Activated T-helper 1 cell treated with anti-CD3 and anti-CD28 coated beads, Interleukin-2, amount 50 U/mL, for 16 hours (primary cell): Measurements from ENCODE around the gene KDM2B.
A peak's percentile ranks its signal among the peaks of the same experiment; 100 is the strongest.

ENCODE experiments used
- DNase-seq, 2 donors: peaks; one replicate each; pipeline ENCODE4 v3.0.0-alpha.2; 2020; ENCODE audit warnings: low read depth in 1 of 2, low spot score in 1 of 2

Gene KDM2B

GRCh38 chr12:121580959-121581685, at the start of gene KDM2B:
Gene KDM2B (minus strand): TSS chr12:121581023. CDS start chr12:121580911, 112 bp downstream.
- no peak for DNase-seq

DNA sequence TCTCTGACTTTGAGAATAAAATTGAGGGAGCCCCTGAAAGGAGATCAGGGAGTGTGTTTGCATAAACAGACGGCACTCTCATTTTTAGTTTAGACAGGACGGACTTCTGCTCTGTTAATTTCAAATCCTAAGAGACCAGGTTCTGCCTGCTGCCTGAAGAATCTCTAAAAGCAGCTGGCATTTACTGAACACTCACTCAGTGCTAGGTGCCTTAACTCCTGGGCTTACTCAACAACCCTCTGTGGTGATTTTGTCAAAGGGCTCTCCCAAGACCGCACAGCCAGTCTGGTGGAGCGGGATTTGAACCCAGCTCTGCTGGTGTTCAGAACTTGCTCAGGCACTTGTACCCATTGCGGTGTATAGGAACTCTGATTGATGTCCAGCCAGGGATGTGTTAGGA, 47.7 kb upstream of the KDM2B start:
- no peak for DNase-seq

GRCh38 chr12:121628037-121628436, 47.2 kb upstream of the KDM2B start:
- DNase-seq: no peak

- DNase-seq: peak; percentile 53 to 78
Measured at GRCh38 chr12:121626853-121627640, 46.2 kb upstream of the KDM2B start.

DNA sequence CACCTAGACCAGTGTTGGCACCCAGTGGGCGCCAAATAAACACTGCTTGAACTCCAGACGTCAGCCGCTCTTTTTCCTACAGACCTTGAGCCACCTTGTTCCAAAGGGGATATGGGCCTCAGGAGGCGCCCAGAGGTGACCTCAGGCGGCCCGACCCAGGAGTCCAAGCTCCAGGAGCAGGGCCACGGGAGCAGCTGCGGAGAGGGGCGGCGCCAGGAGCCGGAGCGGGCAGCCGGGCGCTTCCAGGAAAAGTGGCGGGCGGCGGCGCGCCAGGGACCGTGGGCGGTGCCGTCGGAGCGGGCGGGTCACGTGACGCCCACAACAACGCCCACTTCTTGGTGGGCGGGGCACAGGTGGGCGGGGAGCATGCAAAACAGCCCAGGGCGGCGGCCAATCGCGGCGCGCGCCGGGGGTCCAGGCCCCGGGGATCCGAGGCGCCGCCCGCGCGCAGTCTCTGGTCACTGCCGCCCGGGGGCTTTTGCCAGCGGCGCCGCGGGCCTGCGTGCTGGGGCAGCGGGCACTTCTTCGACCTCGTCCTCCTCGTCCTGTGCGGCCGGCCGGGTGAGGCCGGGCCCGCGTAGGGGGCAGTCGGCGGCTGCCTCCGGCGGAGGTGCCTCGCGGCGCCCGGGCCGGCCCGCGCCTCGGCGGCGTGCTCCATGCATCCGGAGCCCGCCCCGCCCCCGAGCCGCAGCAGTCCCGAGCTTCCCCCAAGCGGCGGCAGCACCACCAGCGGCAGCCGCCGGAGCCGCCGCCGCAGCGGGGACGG, 45.4 kb upstream of the KDM2B start, which contains the start of gene ORAI1:
Gene ORAI1, plus strand, starts transcription at position 444 of the 766 bp plus-strand sequence.
- peak; percentile 91 to 94 for DNase-seq

DNA sequence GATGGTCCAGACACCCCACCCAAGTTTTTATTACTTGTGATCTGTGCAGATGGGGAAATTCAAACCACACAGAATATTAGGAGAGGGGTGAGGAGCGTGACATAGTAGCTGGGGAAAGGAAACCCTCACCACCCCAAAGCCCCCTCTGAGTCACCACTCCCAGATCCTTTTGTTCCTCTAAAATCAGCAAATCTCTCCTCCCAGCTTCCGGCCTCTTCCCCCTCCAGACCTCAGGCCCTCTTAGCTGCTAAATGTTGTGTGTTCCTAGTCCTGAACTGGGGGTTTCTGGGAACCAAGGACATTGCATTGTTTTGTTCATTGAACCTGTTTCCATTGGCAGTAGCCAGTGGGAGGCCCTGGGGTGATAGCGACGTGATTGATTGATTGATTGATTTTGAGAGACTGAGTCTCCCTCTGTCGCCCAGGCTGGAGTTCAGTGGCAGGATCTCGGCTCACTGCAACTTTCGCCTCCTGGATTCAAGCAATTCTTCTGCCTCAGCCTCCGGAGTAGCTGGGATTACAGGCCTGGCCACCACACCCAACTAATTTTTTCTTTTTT, 39.6 kb upstream of the KDM2B start:
- DNase-seq: no peak

GRCh38 chr12:121618659-121619233, 37.9 kb upstream of the KDM2B start:
- DNase-seq: no peak

DNA sequence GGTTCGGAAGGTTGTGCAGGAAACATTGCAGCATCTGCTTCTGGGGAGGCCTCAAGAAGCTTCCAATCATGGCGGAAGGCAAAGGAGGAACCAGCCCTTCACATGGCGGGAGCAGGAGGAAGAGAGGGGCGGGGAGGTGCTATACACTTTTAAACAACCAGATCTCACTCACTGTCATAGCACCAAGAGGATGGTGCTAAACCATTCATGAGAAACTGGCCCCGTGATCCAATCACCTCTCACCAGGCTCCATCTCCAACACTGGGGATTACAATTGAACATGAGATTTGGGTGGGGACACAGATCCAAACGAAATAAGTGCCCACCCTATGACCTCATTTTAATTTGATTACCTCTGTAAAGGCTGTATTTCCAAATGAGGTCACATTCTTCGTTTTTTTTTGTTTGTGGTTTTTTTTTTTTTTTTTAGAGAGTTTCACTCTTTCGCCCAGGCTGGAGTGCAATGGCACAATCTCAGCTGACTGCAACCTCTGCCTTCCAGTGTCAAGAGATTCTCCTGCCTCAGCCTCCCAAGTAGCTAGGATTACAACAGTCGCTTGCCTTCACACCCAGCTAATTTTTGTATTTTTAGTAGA, 34.1 kb upstream of the KDM2B start:
- DNase-seq: no peak

DNA sequence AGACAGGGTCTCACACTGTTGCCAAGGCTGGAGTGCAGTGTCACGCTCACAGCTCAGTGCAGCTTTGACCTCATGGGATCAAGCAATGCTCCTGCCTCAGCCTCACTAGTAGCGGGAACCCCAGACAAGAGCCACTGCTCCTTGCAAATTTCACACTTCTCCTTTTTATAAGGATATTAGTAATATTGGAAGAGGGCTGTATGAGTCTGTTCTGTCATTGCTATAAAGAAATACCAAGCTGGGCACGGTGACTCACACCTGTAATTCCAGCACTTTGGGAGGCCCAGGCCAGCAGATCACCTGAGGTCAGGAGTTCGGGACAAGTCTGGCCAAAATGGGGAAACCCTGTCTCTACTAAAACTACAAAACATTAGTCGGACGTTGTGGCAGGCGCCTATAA, 32.6 kb upstream of the KDM2B start:
- DNase-seq: no peak

DNA sequence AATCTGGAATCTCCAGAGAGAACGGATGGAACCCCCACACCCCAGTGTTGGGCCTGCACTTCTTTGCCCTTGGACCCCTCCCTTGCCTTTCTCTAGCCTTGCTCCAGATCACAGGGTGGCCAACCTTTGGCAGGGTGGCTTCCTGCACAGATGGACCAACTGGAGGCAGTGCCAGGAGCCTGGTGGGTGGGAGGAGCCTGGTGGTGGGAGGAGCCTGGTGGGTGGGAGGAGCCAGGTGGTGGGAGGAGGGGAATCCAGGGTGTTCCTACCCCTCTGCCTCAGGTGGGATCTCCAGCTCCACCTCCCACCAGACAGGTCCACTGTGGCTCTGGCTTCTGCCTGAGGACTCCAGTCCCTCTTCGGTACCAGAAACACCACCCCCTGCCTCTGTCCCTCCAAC, 30.5 kb upstream of the KDM2B start:
- DNase-seq: no peak

- DNase-seq: no peak
Measured at GRCh38 chr12:121610239-121611149, 29.7 kb upstream of the KDM2B start.

DNA sequence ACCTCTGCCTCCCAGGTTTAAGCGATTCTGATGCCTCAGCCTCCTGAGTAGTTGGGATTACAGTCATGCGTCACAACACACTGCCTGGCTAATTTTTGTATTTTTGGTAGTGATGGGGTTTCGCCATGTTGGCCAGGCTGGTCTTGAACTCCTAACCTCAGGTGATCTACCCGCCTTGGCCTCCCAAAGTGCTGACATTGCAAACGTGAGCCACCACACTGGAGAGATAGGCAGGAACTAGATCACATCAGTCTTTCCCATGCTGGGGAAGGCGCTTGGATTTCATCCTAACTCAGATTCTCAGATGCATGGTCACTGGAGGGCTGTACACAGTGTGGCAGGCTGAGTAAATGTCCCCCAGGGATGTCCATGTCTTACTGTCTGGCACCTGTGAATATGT, 27.5 kb upstream of the KDM2B start:
- no peak for DNase-seq

DNA sequence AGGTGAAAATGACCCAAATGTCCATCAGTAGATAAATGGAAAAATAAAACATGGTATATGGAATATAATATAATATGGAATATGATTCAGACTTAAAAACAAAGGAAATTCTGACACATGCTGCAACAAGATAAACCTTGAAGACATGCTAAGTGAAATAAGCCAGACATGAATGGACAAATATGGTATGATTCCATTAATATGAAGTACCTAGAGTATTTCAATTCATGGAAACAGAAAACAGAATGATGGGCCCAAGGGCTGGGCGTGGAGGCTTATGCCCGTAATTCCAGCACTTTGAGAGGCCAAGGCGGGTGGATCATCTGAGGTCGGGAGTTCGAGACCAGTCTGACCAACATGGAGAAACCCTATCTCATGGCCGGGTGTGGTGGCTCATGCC, 22.8 kb upstream of the KDM2B start:
- DNase-seq: no peak

DNA sequence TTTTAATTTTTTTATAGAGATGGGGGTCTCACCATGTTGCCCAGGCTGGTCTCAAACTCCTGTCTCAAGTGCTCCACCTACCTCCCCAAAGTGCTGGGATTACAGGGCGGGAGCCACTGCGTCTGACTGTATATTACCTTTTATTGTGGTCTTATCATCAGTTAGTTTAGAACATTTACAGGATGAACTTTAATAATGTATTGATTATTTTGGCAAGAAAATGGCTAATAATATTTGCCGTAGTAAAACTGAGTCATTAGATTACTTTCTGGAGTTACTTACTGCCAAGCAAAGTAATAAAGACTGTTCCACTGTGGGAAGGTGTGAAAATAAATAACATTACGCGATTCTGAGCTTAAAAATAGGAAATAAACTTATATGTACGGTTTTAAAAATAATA, 21.9 kb upstream of the KDM2B start:
- no peak for DNase-seq

DNA sequence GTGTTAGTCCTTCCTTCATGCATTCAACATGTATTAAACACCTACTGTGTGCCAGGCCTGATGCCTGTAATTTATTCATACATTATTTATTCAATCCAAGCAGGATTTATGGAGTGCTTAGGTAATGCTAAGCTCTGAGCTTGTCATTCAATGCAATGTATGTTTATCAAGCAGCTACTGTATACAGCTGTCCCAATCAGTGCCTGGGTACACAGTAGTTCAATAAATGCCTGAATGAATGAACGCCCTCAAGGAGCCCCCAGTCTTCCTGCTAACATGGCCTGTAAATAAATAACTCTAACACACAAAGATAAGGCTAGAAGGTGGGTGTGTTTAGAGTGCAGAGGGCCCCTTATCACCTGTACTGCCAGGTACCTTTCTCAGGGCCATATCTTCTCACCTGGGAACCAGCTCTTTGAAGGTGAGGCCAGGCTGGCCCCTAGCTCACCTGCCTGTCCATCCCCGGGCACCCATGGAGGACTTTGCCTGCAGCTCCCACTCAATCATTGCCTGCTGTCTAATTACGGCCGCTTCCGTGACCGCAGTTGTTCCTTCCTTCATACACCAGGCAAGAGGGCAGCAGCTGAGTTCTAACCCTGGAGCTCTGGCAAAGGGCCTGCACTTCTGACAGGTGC, 20.0 kb upstream of the KDM2B start:
- no peak for DNase-seq

- no peak for DNase-seq
Measured at GRCh38 chr12:121596526-121596925, 15.7 kb upstream of the KDM2B start.

GRCh38 chr12:121595520-121595919, 14.7 kb upstream of the KDM2B start:
- DNase-seq: no peak

GRCh38 chr12:121592320-121592719, 11.5 kb upstream of the KDM2B start:
- no peak for DNase-seq

DNA sequence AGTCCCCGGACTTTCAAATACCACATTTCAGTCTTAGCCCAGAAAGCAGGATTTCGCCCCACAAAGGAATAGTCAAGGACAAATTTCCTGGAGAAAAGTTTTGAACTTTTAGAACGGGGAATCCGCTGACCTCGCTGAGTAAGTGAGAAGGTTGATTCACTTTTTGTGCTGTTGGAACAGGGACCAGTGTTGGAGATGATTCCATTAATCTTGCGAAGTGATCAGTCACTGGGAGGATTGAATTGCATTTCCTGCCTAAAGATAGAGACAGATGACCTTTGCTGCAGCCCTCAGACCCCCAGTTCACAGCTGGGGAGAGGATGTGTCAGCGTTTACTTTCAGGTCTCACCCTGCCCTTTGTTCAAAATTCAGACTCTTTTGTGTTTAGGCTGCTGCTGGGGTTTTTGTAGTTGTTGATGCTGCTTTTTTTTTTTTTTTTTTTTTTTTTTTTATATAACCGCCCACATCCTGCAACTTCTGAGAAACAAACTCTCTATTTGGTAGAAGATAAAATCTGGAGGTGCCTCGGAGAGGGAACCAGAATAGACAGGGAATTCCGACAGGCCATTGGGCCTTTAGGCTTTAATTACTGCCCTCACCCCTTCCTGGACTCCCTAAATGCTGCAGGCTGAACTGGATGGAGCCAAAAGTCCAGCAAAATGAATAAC, 9.8 kb upstream of the KDM2B start:
- DNase-seq: peak; percentile 29 to 44
